Upper lobe of right lung (tissue), 1 donor: ENCODE results near the gene NCOA3. TPM values are rescaled to one million over a fixed set of nuclear protein-coding genes. Genes with fewer than 3 reads are reported as not detected.
"Not testable (repeated sequence)": the region's sequence is repeated elsewhere in the genome, so short reads cannot be mapped to it uniquely, and the experiment has no call there.

Experiments used
- ATAC-seq: fragments of 200-7000 bp; cut with Tn5 transposase; one replicate; pipeline ENCODE4 v1.9.1; 2020; ENCODE audit warnings: mild to moderate bottlenecking, moderate library complexity
- DNase-seq: peaks from one replicate; pipeline ENCODE4 v3.0.0-alpha.2; 2020
- H3K27ac ChIP-seq: fragments of 200-600 bp; one replicate; pipeline ENCODE4 v1.8.0; 2022
- H3K27me3 ChIP-seq: fragments of 200-600 bp; one replicate; pipeline ENCODE4 v1.8.0; 2022; ENCODE audit warnings: mild to moderate bottlenecking
- H3K36me3 ChIP-seq: fragments of 200-600 bp; one replicate; pipeline ENCODE4 v1.8.0; 2022
- H3K4me1 ChIP-seq: fragments of 200-600 bp; one replicate; pipeline ENCODE4 v1.8.0; 2022
- H3K4me3 ChIP-seq: fragments of 200-600 bp; one replicate; pipeline ENCODE4 v1.8.0; 2022; ENCODE audit warnings: mild to moderate bottlenecking
- H3K9me3 ChIP-seq: fragments of 200-600 bp; one replicate; pipeline ENCODE4 v1.8.0; 2022
- CTCF ChIP-seq: fragments of 200-600 bp; IDR thresholded peaks from one replicate; pipeline ENCODE4 v1.8.0; 2022; ENCODE audit warnings: antibody characterized with exemption
- intact Hi-C: fragments of 100-400 bp; cut with DNase I; formaldehyde crosslinking; loops from one replicate; pipeline ENCODE4 v1.11.0; 2022
- total RNA-seq: library from RNA; stranded (reverse); fragmentation: NEBNext Ultra II Directional; extraction: Animal tissue kit (Norgen Biotek cat#: 25700); gene quantifications from one replicate; pipeline ENCODE4 v1.2.1, GENCODE V29; 2021
- donor health status: DM: no; HTN: yes; CAD: no; lungs with severe emphysema.

The NCOA3 gene
- total RNA-seq, 1 donor from 2014 or later, result 48.8 TPM

- Histone ChIP-seq H3K4me3 (no peak overlapping the region), H3K9me3 (no peaks in the 10 kb centered on the region), H3K36me3 (no peaks in the 10 kb centered on the region), H3K4me1 (peaks cover 20% of the 10 kb centered on the region), H3K27ac (no peak overlapping the region), H3K27me3 (no peaks in the 10 kb centered on the region)
- DNase-seq (no peak), ATAC-seq (no peak)
- TF ChIP-seq CTCF, result no peak
- intact Hi-C loops, result no loop called here
Observed at GRCh38 chr20:47498606-47499005, 3.1 kb upstream of the NCOA3 start.

- ATAC-seq (no peak), DNase-seq (no peak)
- TF ChIP-seq CTCF, result no peak
Observed at GRCh38 chr20:47499053-47499452, 2.6 kb upstream of the NCOA3 start.

GRCh38 chr20:47500082-47500481 lies 1.6 kb upstream of the NCOA3 start:
- ATAC-seq, H3K9me3 ChIP-seq, H3K27ac ChIP-seq, H3K36me3 ChIP-seq, H3K27me3 ChIP-seq, DNase-seq, intact Hi-C loops, H3K4me3 ChIP-seq: not testable (repeated sequence)
- peaks cover 21% of the 10 kb centered on the region for H3K4me1 ChIP-seq

More at GRCh38 chr20:47499053-47499452, 2.6 kb upstream of the NCOA3 start:
- peaks cover 19% of the 10 kb centered on the region for H3K4me1 ChIP-seq
- intact Hi-C loops, result no loop called here
- no peaks in the 10 kb centered on the region for H3K27me3 ChIP-seq
- H3K36me3 ChIP-seq, result no peaks in the 10 kb centered on the region
- no peak overlapping the region for H3K4me3 ChIP-seq
- H3K9me3 ChIP-seq, result no peaks in the 10 kb centered on the region
- no peak overlapping the region for H3K27ac ChIP-seq

GRCh38 chr20:47500554-47500953 lies 1.1 kb upstream of the NCOA3 start:
- no peak for TF ChIP-seq CTCF
- no peaks in the 10 kb centered on the region for H3K36me3 ChIP-seq
- DNase-seq (no peak), ATAC-seq (no peak)
- no peaks in the 10 kb centered on the region for H3K9me3 ChIP-seq
- H3K4me3 ChIP-seq, result no peak overlapping the region
- no peaks in the 10 kb centered on the region for H3K27me3 ChIP-seq
- peak overlapping the region; percentile 95 for H3K27ac ChIP-seq
- peaks cover 21% of the 10 kb centered on the region for H3K4me1 ChIP-seq
- intact Hi-C loops, result no loop called here

- H3K9me3 ChIP-seq, result no peaks in the 10 kb centered on the region
- peaks cover 22% of the 10 kb centered on the region for H3K4me1 ChIP-seq
- ATAC-seq, result no peak
- H3K36me3 ChIP-seq, result no peaks in the 10 kb centered on the region
- intact Hi-C loops, result no loop called here
- H3K27me3 ChIP-seq, result no peaks in the 10 kb centered on the region
- peak overlapping the region; percentile 95 for H3K27ac ChIP-seq
- H3K4me3 ChIP-seq, result peak overlapping the region; percentile 91
- TF ChIP-seq CTCF, result no peak
- DNase-seq, result no peak
Observed at GRCh38 chr20:47501116-47501481, 588 bp upstream of the NCOA3 start.

- Histone ChIP-seq H3K4me1 (peaks cover 25% of the 10 kb centered on the region), H3K27me3 (no peaks in the 10 kb centered on the region), H3K27ac (peak overlapping the region; percentile 95), H3K36me3 (no peaks in the 10 kb centered on the region), H3K9me3 (no peaks in the 10 kb centered on the region), H3K4me3 (peak overlapping the region; percentile 91)
- no peak for TF ChIP-seq CTCF
- DNase-seq (peak; percentile 75), ATAC-seq (peak; percentile 17)
- intact Hi-C loops, result no loop called here
Observed at GRCh38 chr20:47502271-47503239, 868 bp downstream of the NCOA3 start.
